Measurements from ENCODE around the gene PCED1A. TPM values are rescaled to one million over a fixed set of nuclear protein-coding genes. Genes with fewer than 3 reads are reported as not detected.

PCED1A gene
- total and polyA plus RNA-seq, 2 of the 13 experiments (the other 11 are each of a cell fraction or from before 2014, with no cell fraction given): 40.1 to 84.2 TPM

- TF ChIP-seq GLMP (CRISPR knock-in tag; IDR thresholded peaks at IDR 0.05; ENCODE audit: borderline replicate concordance) (no peak), MEIS1 (CRISPR knock-in tag; IDR thresholded peaks at IDR 0.05; ENCODE audit: borderline replicate concordance) (peak; percentile 82; the same call in 1 of the 2 replicates), FOXA1 (IDR thresholded peaks at IDR 0.05) (no peak), FOXA1 (CRISPR knock-in tag; IDR thresholded peaks at IDR 0.05) (0 out of 2 replicates have a peak, but pooled peaks have one; percentile 23), ZNF136 (CRISPR knock-in tag; IDR thresholded peaks at IDR 0.05; ENCODE audit: low read depth) (no peak; the same call in 1 of the 2 replicates), ZNF619 (CRISPR knock-in tag; IDR thresholded peaks at IDR 0.05) (peak; percentile 100), ARID5B (CRISPR knock-in tag; IDR thresholded peaks at IDR 0.05) (peak; percentile 41; the same call in 1 of the 2 replicates), ERF (CRISPR knock-in tag; IDR thresholded peaks at IDR 0.05) (peak; percentile 81; the same call in 1 of the 2 replicates), JUN (CRISPR knock-in tag; IDR thresholded peaks at IDR 0.05) (no peak; the same call in 1 of the 2 replicates), SIX4 (CRISPR knock-in tag; IDR thresholded peaks at IDR 0.05) (no peak), ATF3 (CRISPR knock-in tag; IDR thresholded peaks at IDR 0.05) (peak; percentile 70), ZBTB49 (CRISPR knock-in tag; IDR thresholded peaks at IDR 0.05; ENCODE audit: borderline replicate concordance) (peak; percentile 35; the same call in 1 of the 2 replicates), HDAC1 (CRISPR knock-in tag; IDR thresholded peaks at IDR 0.05) (peak; percentile 81), HNF1A (IDR thresholded peaks at IDR 0.05; ENCODE audit: low read depth) (no peak), HNF1A (CRISPR knock-in tag; IDR thresholded peaks at IDR 0.05; ENCODE audit: borderline replicate concordance) (peak; percentile 58; the same call in 1 of the 2 replicates)
Observed at GRCh38 chr20:2873010-2873746, 32.7 kb upstream of the PCED1A start, which contains the start of gene PTPRA (continued).

Data from HepG2 (cell line).